Left ventricle myocardium inferior (tissue), 1 donor: ENCODE results near the gene FAM222A. TPM values are rescaled to one million over a fixed set of nuclear protein-coding genes. Genes with fewer than 3 reads are reported as not detected.

Experiments
- DNase-seq: peaks from one replicate; pipeline ENCODE4 v3.0.0-alpha.2; 2020
- H3K27ac ChIP-seq: fragments of 200-600 bp; replicated peaks from 2 replicates; pipeline ENCODE4 v1.8.0; 2021
- H3K27me3 ChIP-seq: fragments of 200-600 bp; 2 replicates; pipeline ENCODE4 v1.8.0; 2021; ENCODE audit warnings: low read depth
- H3K36me3 ChIP-seq: fragments of 200-600 bp; 2 replicates; pipeline ENCODE4 v1.8.0; 2021
- H3K4me1 ChIP-seq: fragments of 200-600 bp; 2 replicates; pipeline ENCODE4 v1.8.0; 2021
- H3K4me3 ChIP-seq: fragments of 200-600 bp; 2 replicates; pipeline ENCODE4 v1.8.0; 2021; ENCODE audit warnings: mild to moderate bottlenecking, moderate library complexity
- H3K9me3 ChIP-seq: fragments of 200-600 bp; replicated peaks from 2 replicates; pipeline ENCODE4 v1.8.0; 2021
- intact Hi-C: fragments of 100-400 bp; cut with micrococcal nuclease; formaldehyde crosslinking; loops from one replicate; pipeline ENCODE4 v1.11.0; 2022
- total RNA-seq: library from RNA; stranded (reverse); fragmentation: NEBNext Ultra II Directional; extraction: Animal tissue kit (Norgen Biotek cat#: 25700); gene quantifications from one replicate; pipeline ENCODE4 v1.2.1, GENCODE V29; 2021
- TF ChIP-seq, protein P1 (sequence below): fragments of 200-600 bp; IDR thresholded peaks from 2 replicates; pipeline ENCODE4 v1.8.0; 2021; ENCODE audit warnings: antibody characterized with exemption, mild to moderate bottlenecking, borderline replicate concordance
- donor health status: DM: no; HTN: yes; CAD: no; lungs with severe emphysema.

The FAM222A gene
- total RNA-seq, 1 donor from 2014 or later = 20.0 TPM

DNA sequence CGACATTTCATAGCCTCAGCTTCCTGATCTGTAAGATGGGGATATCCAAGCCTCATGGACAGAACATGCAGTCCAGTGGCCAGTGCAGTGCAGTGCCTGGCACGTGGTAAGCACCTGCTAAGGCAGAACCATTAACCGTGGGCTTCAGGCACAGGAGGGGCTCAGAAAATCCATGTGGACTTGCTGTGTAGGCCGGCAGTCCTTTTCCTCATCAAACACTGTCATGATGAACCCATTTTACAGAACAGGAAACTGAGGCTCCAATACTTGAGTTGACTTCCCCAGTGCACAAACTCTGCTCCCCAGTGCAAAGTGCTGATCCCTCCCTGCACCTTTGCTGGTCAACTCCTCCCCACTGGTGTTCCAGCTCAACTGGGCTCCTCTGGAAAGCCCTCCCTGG lies 101.6 kb downstream of the FAM222A start:
- Histone ChIP-seq H3K9me3 (no peaks in the 10 kb centered on the region), H3K27me3 (peaks cover 41% of the 10 kb centered on the region), H3K36me3 (no peaks in the 10 kb centered on the region), H3K4me3 (no peak overlapping the region), H3K27ac (no peak overlapping the region), H3K4me1 (no peaks in the 10 kb centered on the region)
- no peak for DNase-seq
- intact Hi-C loops = no loop called here
- TF ChIP-seq, protein P1, sequence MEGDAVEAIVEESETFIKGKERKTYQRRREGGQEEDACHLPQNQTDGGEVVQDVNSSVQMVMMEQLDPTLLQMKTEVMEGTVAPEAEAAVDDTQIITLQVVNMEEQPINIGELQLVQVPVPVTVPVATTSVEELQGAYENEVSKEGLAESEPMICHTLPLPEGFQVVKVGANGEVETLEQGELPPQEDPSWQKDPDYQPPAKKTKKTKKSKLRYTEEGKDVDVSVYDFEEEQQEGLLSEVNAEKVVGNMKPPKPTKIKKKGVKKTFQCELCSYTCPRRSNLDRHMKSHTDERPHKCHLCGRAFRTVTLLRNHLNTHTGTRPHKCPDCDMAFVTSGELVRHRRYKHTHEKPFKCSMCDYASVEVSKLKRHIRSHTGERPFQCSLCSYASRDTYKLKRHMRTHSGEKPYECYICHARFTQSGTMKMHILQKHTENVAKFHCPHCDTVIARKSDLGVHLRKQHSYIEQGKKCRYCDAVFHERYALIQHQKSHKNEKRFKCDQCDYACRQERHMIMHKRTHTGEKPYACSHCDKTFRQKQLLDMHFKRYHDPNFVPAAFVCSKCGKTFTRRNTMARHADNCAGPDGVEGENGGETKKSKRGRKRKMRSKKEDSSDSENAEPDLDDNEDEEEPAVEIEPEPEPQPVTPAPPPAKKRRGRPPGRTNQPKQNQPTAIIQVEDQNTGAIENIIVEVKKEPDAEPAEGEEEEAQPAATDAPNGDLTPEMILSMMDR = no peak

DNA sequence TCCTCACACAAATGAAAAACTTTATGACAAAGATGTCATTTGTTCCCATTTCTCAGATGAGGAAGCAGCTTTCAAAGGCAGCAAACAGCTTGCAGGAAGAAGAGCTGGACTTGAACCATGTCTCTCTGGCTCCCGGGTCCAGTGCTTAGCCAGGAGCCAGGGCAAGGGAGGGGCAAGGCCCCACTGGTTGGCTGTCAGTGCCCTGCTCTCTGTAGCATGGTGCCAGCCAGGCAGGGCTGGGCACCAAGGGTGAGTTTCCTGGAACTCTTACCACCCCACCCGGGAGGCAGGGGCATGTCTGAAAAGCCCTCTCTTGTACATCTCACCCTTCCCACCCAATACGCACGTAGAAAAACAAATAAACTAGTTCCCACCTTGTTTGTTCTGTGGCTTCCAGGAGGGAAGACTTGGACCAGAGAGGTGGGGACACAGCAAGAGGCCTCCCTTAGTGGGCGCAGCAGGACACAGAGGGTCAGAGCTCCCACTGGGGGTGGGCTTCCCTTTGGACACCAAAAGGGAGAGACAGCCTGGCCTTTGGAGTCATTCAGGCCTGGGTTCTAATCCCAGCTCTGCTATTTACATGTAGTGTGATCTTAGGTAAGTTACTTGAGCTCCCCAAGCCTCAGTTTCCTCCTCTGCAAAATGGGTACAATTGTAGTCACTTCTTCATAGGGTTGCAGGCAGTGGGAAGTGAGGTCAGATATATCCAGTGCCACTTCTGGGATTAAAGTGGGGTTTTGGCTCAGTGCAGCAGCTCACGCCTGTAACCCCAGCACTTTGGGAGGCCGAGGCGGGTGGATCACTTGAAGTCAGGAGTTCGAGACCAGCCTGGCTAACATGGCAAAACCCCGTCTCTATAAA lies 102.4 kb downstream of the FAM222A start:
- H3K27me3 ChIP-seq = peaks cover 41% of the 10 kb centered on the region
- no peak overlapping the region for H3K27ac ChIP-seq

DNA sequence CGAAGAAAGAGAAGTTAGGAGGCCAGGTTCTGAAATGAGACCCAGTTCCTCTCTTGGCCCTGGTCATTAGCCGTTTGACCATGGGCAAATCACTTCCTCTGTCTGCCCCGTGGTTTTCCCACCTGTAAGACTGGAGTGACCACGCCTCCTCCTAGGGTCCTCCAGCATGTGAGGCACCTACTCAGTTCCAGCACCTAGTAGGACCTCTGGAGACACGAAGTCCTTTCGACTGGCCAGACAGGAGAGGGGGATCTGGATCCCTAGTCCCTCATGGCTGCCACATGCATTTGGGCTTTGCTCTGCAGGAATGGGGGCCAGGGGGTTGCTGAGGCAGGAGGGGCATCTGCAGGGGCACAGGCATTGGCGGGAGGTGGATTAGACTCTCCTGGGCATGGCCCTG lies 103.2 kb downstream of the FAM222A start:
- Histone ChIP-seq H3K4me1 (no peaks in the 10 kb centered on the region), H3K27me3 (peaks cover 42% of the 10 kb centered on the region), H3K9me3 (no peaks in the 10 kb centered on the region), H3K27ac (no peak overlapping the region), H3K4me3 (no peak overlapping the region), H3K36me3 (no peaks in the 10 kb centered on the region)
- DNase-seq = no peak
- TF ChIP-seq, protein P1 = no peak
- intact Hi-C loops = no loop called here

More for the DNA sequence above, 102.4 kb downstream of the FAM222A start:
- intact Hi-C loops = no loop called here
- no peaks in the 10 kb centered on the region for H3K36me3 ChIP-seq
- H3K4me1 ChIP-seq = no peaks in the 10 kb centered on the region
- no peak overlapping the region for H3K4me3 ChIP-seq
- no peak for DNase-seq
- TF ChIP-seq, protein P1 = no peak
- no peaks in the 10 kb centered on the region for H3K9me3 ChIP-seq

DNA sequence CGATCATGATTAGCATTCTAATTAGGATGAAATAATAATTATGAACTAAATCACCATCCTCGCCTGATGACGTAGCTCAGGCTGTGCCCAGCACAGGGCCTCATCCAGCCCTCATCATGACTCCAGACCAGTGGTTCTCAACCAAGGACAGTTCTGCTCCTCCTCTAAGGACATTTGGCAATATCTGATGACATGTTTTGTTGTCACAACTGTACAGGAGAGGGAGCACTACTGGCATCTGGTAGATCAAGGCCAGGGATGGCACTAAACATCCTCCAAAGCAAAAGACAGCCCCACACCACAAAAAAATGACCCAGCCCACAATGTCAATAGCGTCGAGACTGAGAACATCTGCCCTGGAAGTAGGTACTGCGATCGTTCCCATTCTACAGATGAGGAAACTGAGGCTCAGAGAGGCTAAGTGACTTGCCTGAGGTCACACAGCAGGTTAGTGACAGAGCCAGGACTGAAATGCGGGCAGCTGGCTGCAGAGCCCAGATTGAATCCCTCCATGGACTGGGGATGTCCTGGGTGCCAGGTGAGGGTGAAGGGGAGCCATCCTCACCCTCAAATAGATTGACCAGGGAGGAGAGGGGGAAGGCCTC lies 104.1 kb downstream of the FAM222A start:
- no peaks in the 10 kb centered on the region for H3K36me3 ChIP-seq
- no peak for DNase-seq
- H3K4me1 ChIP-seq = no peaks in the 10 kb centered on the region
- intact Hi-C loops = no loop called here
- no peak overlapping the region for H3K4me3 ChIP-seq
- no peak overlapping the region for H3K27ac ChIP-seq
- H3K9me3 ChIP-seq = no peaks in the 10 kb centered on the region
- TF ChIP-seq, protein P1 = no peak
- peaks cover 42% of the 10 kb centered on the region for H3K27me3 ChIP-seq

DNA sequence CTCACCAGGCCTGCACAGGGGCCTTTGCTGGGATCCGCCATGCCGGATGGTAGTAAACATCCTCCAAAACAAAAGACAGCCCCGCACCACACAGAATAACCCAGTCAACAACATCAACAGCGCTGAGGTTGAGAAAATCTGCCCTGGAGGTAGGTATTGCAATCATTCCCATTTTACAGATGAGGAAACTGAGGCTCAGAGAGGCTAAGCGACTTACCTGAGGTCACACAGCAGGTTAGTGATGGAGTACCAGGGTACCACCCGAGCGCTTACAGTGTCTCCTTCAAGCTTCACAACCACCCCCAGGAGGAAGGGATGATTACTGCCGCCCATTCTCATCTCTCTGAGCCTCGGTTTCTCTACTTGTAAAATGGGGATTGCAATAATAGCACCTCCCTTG lies 104.6 kb downstream of the FAM222A start:
- Histone ChIP-seq H3K27ac (no peak overlapping the region), H3K27me3 (peaks cover 42% of the 10 kb centered on the region), H3K4me3 (no peak overlapping the region), H3K4me1 (peaks cover 3% of the 10 kb centered on the region), H3K36me3 (no peaks in the 10 kb centered on the region), H3K9me3 (no peaks in the 10 kb centered on the region)
- TF ChIP-seq, protein P1 = no peak
- intact Hi-C loops = no loop called here
- no peak for DNase-seq
